GM12878 (cell line): Measurements from ENCODE around the gene STK16. TPM values are rescaled to one million over a fixed set of nuclear protein-coding genes. Genes with fewer than 3 reads are reported as not detected.

Experiments used
- ASH2L ChIP-seq: fragments of 300-600, 200-600 bp; sonication (generic); IDR thresholded peaks from 2 replicates; pipeline ENCODE4 v1.6.1; 2017; ENCODE audit warnings: low read depth, mild to moderate bottlenecking, borderline replicate concordance
- ATF2 ChIP-seq: IDR thresholded peaks from 2 replicates; pipeline ENCODE4 v1.6.1; 2012; ENCODE audit warnings: low read length, inconsistent platforms
- ATF7 ChIP-seq: fragments of 450-650 bp; IDR thresholded peaks from 2 replicates; pipeline ENCODE4 v1.6.1; 2016; ENCODE audit warnings: low read depth, mild to moderate bottlenecking
- BRCA1 ChIP-seq: IDR thresholded peaks from 2 replicates; pipeline ENCODE4 v1.6.1; 2011; ENCODE audit warnings: low read depth, low read length, improper control_type of control experiment
- CBX5 ChIP-seq: sonication (generic); IDR thresholded peaks from 2 replicates; pipeline ENCODE4 v1.6.1; 2016; ENCODE audit warnings: low read depth, moderate library complexity, mild to moderate bottlenecking, inconsistent platforms
- DPF2 ChIP-seq: fragments of 450-650 bp; IDR thresholded peaks from 2 replicates; pipeline ENCODE4 v1.6.1; 2017; ENCODE audit warnings: mild to moderate bottlenecking
- EGR1 ChIP-seq, 2 experiments: IDR thresholded peaks; 1 replicate in 1 of 2; 2 replicates in 1 of 2; pipeline ENCODE4 v1.6.1; 2011 to 2012; ENCODE audit warnings: low read depth in 2 of 2, low read length in 2 of 2, borderline replicate concordance in 1 of 2, mild to moderate bottlenecking in 1 of 2, moderate library complexity in 1 of 2
- IKZF1 ChIP-seq: fragments of 450-650 bp; conservative IDR thresholded peaks from 2 replicates; pipeline ENCODE4 v1.6.1; 2017; ENCODE audit warnings: antibody characterized with exemption, mild to moderate bottlenecking
- NBN ChIP-seq: fragments of 450-650 bp; IDR thresholded peaks from 2 replicates; pipeline ENCODE4 v1.6.1; 2016
- NFIC ChIP-seq: IDR thresholded peaks from 2 replicates; pipeline ENCODE4 v1.6.1; 2012; ENCODE audit warnings: low read depth, mild to moderate bottlenecking, inconsistent platforms, low read length, moderate library complexity
- NKRF ChIP-seq: fragments of 450-650 bp; conservative IDR thresholded peaks from 2 replicates; pipeline ENCODE4 v1.6.1; 2017; ENCODE audit warnings: mild to moderate bottlenecking, moderate library complexity
- NR2F1 ChIP-seq: fragments of 450-650 bp; conservative IDR thresholded peaks from 2 replicates; pipeline ENCODE4 v1.6.1; 2017; ENCODE audit warnings: mild to moderate bottlenecking
- RB1 ChIP-seq: fragments of 450-650 bp; formaldehyde crosslinking; IDR thresholded peaks from 2 replicates; pipeline ENCODE4 v1.6.1; 2017; ENCODE audit warnings: mild to moderate bottlenecking, borderline replicate concordance
- RELA ChIP-seq: fragments of 450-650 bp; IDR thresholded peaks from 2 replicates; pipeline ENCODE4 v1.8.0; 2014; ENCODE audit warnings: borderline replicate concordance; ENCODE audit not compliant: partially characterized antibody
- SIX5 ChIP-seq: IDR thresholded peaks from 2 replicates; pipeline ENCODE4 v1.6.1; 2011; ENCODE audit warnings: mild to moderate bottlenecking, low read depth, low read length, moderate library complexity; ENCODE audit not compliant: severe bottlenecking
- TARDBP ChIP-seq: IDR thresholded peaks from 2 replicates; pipeline ENCODE4 v1.6.1; 2016; ENCODE audit warnings: borderline replicate concordance
- ZNF384 ChIP-seq: IDR thresholded peaks from 2 replicates; pipeline ENCODE4 v1.6.1; 2012; ENCODE audit warnings: low read depth, mild to moderate bottlenecking, low read length, improper control_type of control experiment, borderline replicate concordance
- ZSCAN29 ChIP-seq: fragments of 450-650 bp; IDR thresholded peaks from 2 replicates; pipeline ENCODE4 v1.6.1; 2017; ENCODE audit warnings: mild to moderate bottlenecking, moderate library complexity
- polyA plus RNA-seq, 11 experiments: library from polyadenylated mRNA; depleted of rRNA in 4 of 11; unstranded in 6 of 11; stranded (reverse) in 5 of 11; fragments of >200 nt; fragmentation: Nextera tagmentation in 4 of 11; fragmentation: Illumina TruSeq in 1 of 11; extraction: Ambion mirVana in 4 of 11; extraction: Trizol in 1 of 11; gene quantifications; 1 replicate in 1 of 11; 2 replicates in 10 of 11; pipeline versions ENCODE4 v1.2.1 to v1.2.3, GENCODE V29; 2011 to 2016; ENCODE audit warnings: inconsistent platforms in 2 of 11, missing spikeins in 2 of 11, low read depth in 1 of 11
- total RNA-seq, 4 experiments: library from RNA; depleted of rRNA in 3 of 4; stranded (reverse); fragments of >200 nt in 3 of 4; fragmentation: Illumina TruSeq in 1 of 4; extraction: Trizol in 1 of 4; gene quantifications; 2 replicates each; pipeline versions ENCODE4 v1.2.1 to v1.2.3, GENCODE V29; 2013 to 2021

Gene STK16
- total and polyA plus RNA-seq, 10 of the 15 experiments (the other 5 are each of a cell fraction or from before 2014, with no cell fraction given) = 4.3 to 50.1 (median 17.9) TPM

- TF ChIP-seq ZNF384 = no peak
- peak; percentile 94 for TF ChIP-seq NKRF
- TF ChIP-seq NBN = peak; percentile 95
- TF ChIP-seq SIX5 = peak; percentile 38
- no peak for TF ChIP-seq TARDBP
- TF ChIP-seq ASH2L = no peak
- peak; percentile 61 for TF ChIP-seq IKZF1
- no peak for TF ChIP-seq EGR1 (IDR thresholded peaks at IDR 0.05; ENCODE audit: borderline replicate concordance in 1 of 2, low read depth in 2 of 2, low read length in 2 of 2)
- TF ChIP-seq NFIC = no peak
- peak; percentile 50 for TF ChIP-seq NR2F1
- peak; percentile 28; the same call in 1 of the 2 replicates for TF ChIP-seq BRCA1
- no peak for TF ChIP-seq CBX5
- TF ChIP-seq ATF2 = no peak
- TF ChIP-seq ATF7 = peak; percentile 81
- TF ChIP-seq ZSCAN29 = no peak
- peak; percentile 36; the same call in 1 of the 2 replicates for TF ChIP-seq DPF2
- peak; percentile 33 for TF ChIP-seq RELA
- peak; percentile 57; the same call in 1 of the 2 replicates for TF ChIP-seq RB1
Observed at GRCh38 chr2:219245148-219245898, at the start of gene STK16, which contains the start of gene GLB1L (continued).
